GM23338 (cell line): Measurements from ENCODE around the gene SCLY. TPM values are rescaled to one million over a fixed set of nuclear protein-coding genes. Genes with fewer than 3 reads are reported as not detected.

Experiments
- ATAC-seq: fragments of 200-7000 bp; cut with Tn5 transposase; 3 replicates; pipeline ENCODE4 v1.9.1; 2020
- DNase-seq: peaks from one replicate; pipeline ENCODE4 v3.0.0-alpha.2; 2015; ENCODE audit warnings: low spot score
- H2AFZ ChIP-seq: fragments of 200-600 bp; sonication (generic); 2 replicates; pipeline ENCODE4 v1.8.0; 2016; ENCODE audit warnings: antibody characterized with exemption, mild to moderate bottlenecking, moderate library complexity
- H3F3A ChIP-seq: fragments of 200-600 bp; sonication (generic); replicated peaks from 2 replicates; pipeline ENCODE4 v1.8.0; 2017; ENCODE audit warnings: antibody characterized with exemption, mixed run types, low read depth
- H3K27ac ChIP-seq: fragments of 200-600 bp; sonication (generic); 2 replicates; pipeline ENCODE4 v1.6.1; 2016; ENCODE audit warnings: low read depth
- H3K27me3 ChIP-seq: fragments of 200-600 bp; sonication (generic); 2 replicates; pipeline ENCODE4 v1.8.0; 2016; ENCODE audit warnings: mild to moderate bottlenecking, mixed run types, moderate library complexity; ENCODE audit not compliant: insufficient read depth
- H3K36me3 ChIP-seq: fragments of 200-600 bp; sonication (generic); 2 replicates; pipeline ENCODE4 v1.8.0; 2016; ENCODE audit warnings: mild to moderate bottlenecking; ENCODE audit not compliant: insufficient read depth
- H3K4me1 ChIP-seq: fragments of 200-600 bp; sonication (generic); 2 replicates; pipeline ENCODE4 v1.8.0; 2016; ENCODE audit warnings: mild to moderate bottlenecking, moderate library complexity; ENCODE audit not compliant: insufficient read depth
- H3K4me2 ChIP-seq: fragments of 200-600 bp; sonication (generic); 2 replicates; pipeline ENCODE4 v1.7.1; 2017; ENCODE audit warnings: mixed run types
- H3K4me3 ChIP-seq: fragments of 200-600 bp; sonication (generic); 2 replicates; pipeline ENCODE4 v1.6.1; 2016; ENCODE audit warnings: mixed run types
- H3K79me2 ChIP-seq: fragments of 200-600 bp; sonication (generic); replicated peaks from 2 replicates; pipeline ENCODE4 v1.8.0; 2017; ENCODE audit warnings: mild to moderate bottlenecking; ENCODE audit not compliant: insufficient read depth
- H3K9me2 ChIP-seq: fragments of 200-600 bp; sonication (generic); 2 replicates; pipeline ENCODE4 v1.8.0; 2017; ENCODE audit not compliant: insufficient read depth
- H4K20me1 ChIP-seq: fragments of 200-600 bp; sonication (generic); replicated peaks from 2 replicates; pipeline ENCODE4 v1.8.0; 2017; ENCODE audit warnings: mild to moderate bottlenecking; ENCODE audit not compliant: insufficient read depth
- H3K27ac Mint-ChIP-seq: 2 replicates; pipeline ENCODE4 v1.8.0; 2020; ENCODE audit warnings: inconsistent platforms, mild to moderate bottlenecking, moderate library complexity, mixed read lengths
- H3K27me3 Mint-ChIP-seq: 3 replicates; pipeline ENCODE4 v1.8.0; 2022; ENCODE audit warnings: low read depth, mild to moderate bottlenecking, moderate library complexity, mixed read lengths, inconsistent platforms; ENCODE audit not compliant: insufficient read depth, poor library complexity
- H3K36me3 Mint-ChIP-seq: 3 replicates; pipeline ENCODE4 v1.8.0; 2021; ENCODE audit warnings: low read depth, mild to moderate bottlenecking, inconsistent platforms, moderate library complexity, mixed read lengths
- H3K4me1 Mint-ChIP-seq: 3 replicates; pipeline ENCODE4 v1.8.0; 2020; ENCODE audit warnings: mild to moderate bottlenecking, inconsistent platforms, mixed read lengths
- H3K4me3 Mint-ChIP-seq: 3 replicates; pipeline ENCODE4 v1.8.0; 2021; ENCODE audit warnings: moderate library complexity, mild to moderate bottlenecking, inconsistent platforms, mixed read lengths
- H3K9me3 Mint-ChIP-seq: 3 replicates; pipeline ENCODE4 v1.8.0; 2020; ENCODE audit warnings: moderate library complexity, mild to moderate bottlenecking, inconsistent platforms, mixed read lengths
- CREB1 ChIP-seq: fragments of 250-450 bp; sonication (Bioruptor Pico); IDR thresholded peaks from 2 replicates; pipeline ENCODE4 v1.5.0; 2020; ENCODE audit warnings: low read depth, mild to moderate bottlenecking, moderate library complexity
- CTCF ChIP-seq, 2 experiments: fragments of 200-600 bp in 1 of 2; sonication (generic) in 1 of 2; conservative IDR thresholded peaks; 2 replicates each; pipeline versions ENCODE4 v1.5.1 to v1.6.1; 2016 to 2017; ENCODE audit warnings: antibody characterized with exemption in 2 of 2, low read depth in 2 of 2, mild to moderate bottlenecking in 2 of 2, moderate library complexity in 1 of 2
- ETS1 ChIP-seq: IDR thresholded peaks from 2 replicates; pipeline ENCODE4 v1.6.1; 2016; ENCODE audit warnings: antibody characterized with exemption
- EZH2 ChIP-seq: fragments of 200-600 bp; sonication (generic); IDR thresholded peaks from one replicate; pipeline ENCODE4 v1.8.0; 2017; ENCODE audit warnings: antibody characterized with exemption, mild to moderate bottlenecking, low read depth; ENCODE audit not compliant: unreplicated experiment
- EZH2phosphoT487 ChIP-seq: fragments of 200-600 bp; sonication (generic); IDR thresholded peaks from one replicate; pipeline ENCODE4 v1.8.1; 2018; ENCODE audit warnings: antibody characterized with exemption; ENCODE audit not compliant: unreplicated experiment
- JUNB ChIP-seq: IDR thresholded peaks from one replicate; pipeline ENCODE4 v1.6.1; 2016; ENCODE audit warnings: antibody characterized with exemption; ENCODE audit not compliant: unreplicated experiment
- NANOG ChIP-seq: IDR thresholded peaks from 2 replicates; pipeline ENCODE4 v1.6.1; 2016; ENCODE audit warnings: antibody characterized with exemption, borderline replicate concordance
- REST ChIP-seq: IDR thresholded peaks from one replicate; pipeline ENCODE4 v1.6.1; 2018; ENCODE audit warnings: antibody characterized with exemption; ENCODE audit not compliant: unreplicated experiment
- ZNF114 ChIP-seq: fragments of 250-450 bp; sonication (Bioruptor Pico); IDR thresholded peaks from 2 replicates; pipeline ENCODE4 v1.5.0; 2020; ENCODE audit warnings: mild to moderate bottlenecking, moderate library complexity
- polyA plus RNA-seq: library from polyadenylated mRNA; unstranded; fragments of >200 nt; fragmentation: Nextera tagmentation; extraction: Ambion mirVana; gene quantifications from 2 replicates; pipeline ENCODE4 v1.2.1, GENCODE V29; 2016
- small RNA-seq: library from RNA; depleted of rRNA; stranded (forward); fragments of <200 nt; gene quantifications from one replicate; pipeline ENCODE3, GENCODE V24; 2014; ENCODE audit warnings: low replicate concordance
- total RNA-seq: library from RNA; depleted of rRNA; stranded (reverse); fragments of >200 nt; shearing (Covaris generic); gene quantifications from 2 replicates; pipeline ENCODE4 v1.2.3, GENCODE V29; 2014; rRNA removed

The SCLY gene
- total and polyA plus RNA-seq, 2 experiments from 2014 or later = 57.2 to 80.3 TPM

GRCh38 chr2:238148981-238149380 lies 88.2 kb downstream of the SCLY start:
- no peaks in the 10 kb centered on the region for H4K20me1 ChIP-seq
- no peaks in the 10 kb centered on the region for H3K79me2 ChIP-seq
- Mint-ChIP-seq H3K4me3 (no peak overlapping the region), H3K4me1 (peaks cover 4% of the 10 kb centered on the region; the same call in 2 of the 3 replicates), H3K27ac (no peak overlapping the region), H3K36me3 (no peaks in the 10 kb centered on the region), H3K27me3 (peaks cover 3% of the 10 kb centered on the region), H3K9me3 (peaks cover under 1% of the 10 kb centered on the region; the same call in 2 of the 3 replicates)
- no peaks in the 10 kb centered on the region; the same call in 1 of the 2 replicates for H3K4me1 ChIP-seq
- no peak overlapping the region for H2AFZ ChIP-seq
- no peak overlapping the region for H3K4me2 ChIP-seq
- no peak for DNase-seq
- H3K27me3 ChIP-seq = no peaks in the 10 kb centered on the region
- no peaks in the 10 kb centered on the region for H3K36me3 ChIP-seq
- H3K9me2 ChIP-seq = no peaks in the 10 kb centered on the region
- no peaks in the 10 kb centered on the region for H3F3A ChIP-seq
- no peak overlapping the region for H3K27ac ChIP-seq
- no peak for ATAC-seq
- TF ChIP-seq JUNB (no peak), ZNF114 (no peak), EZH2phosphoT487 (no peak), CTCF (conservative IDR thresholded peaks at IDR 0.05; ENCODE audit: low read depth in 2 of 2) (no peak), REST (no peak), CREB1 (CRISPR knock-in tag) (no peak), EZH2 (no peak), ETS1 (no peak), NANOG (no peak)
- H3K4me3 ChIP-seq = no peak overlapping the region

Small RNA genes lying within 50 kb of the gene (small RNA-seq; reads per million reads assigned to genes)
- gene RNU6-1333P = not detected

Other genes starting within 250 kb of the SCLY start
- 2.7 and 3.3 TPM in 2 replicates for gene RAMP1, start 201.4 kb upstream of the SCLY start, total RNA-seq
- 1.7 and 1.8 TPM in 2 replicates for gene RAMP1, start 201.4 kb upstream of the SCLY start, polyA plus RNA-seq
- gene UBE2F, start 94.0 kb upstream of the SCLY start, total RNA-seq = 56.7 and 106 TPM in 2 replicates
- gene UBE2F, start 94.0 kb upstream of the SCLY start, polyA plus RNA-seq = 91.3 and 98.2 TPM in 2 replicates
- gene ESPNL, start 39.3 kb downstream of the SCLY start, total RNA-seq = 3.1 and 4.3 TPM in 2 replicates
- gene ESPNL, start 39.3 kb downstream of the SCLY start, polyA plus RNA-seq = 0.44 and 0.71 TPM in 2 replicates
- 0.07 TPM in 1 of 2 replicates, not detected in the other for gene KLHL30, start 77.7 kb downstream of the SCLY start, total RNA-seq
- not detected in 2 replicates for gene KLHL30, start 77.7 kb downstream of the SCLY start, polyA plus RNA-seq
- gene ERFE, start 98.0 kb downstream of the SCLY start, total RNA-seq = 2.5 and 3.3 TPM in 2 replicates
- gene ERFE, start 98.0 kb downstream of the SCLY start, polyA plus RNA-seq = 0.61 and 1.0 TPM in 2 replicates
- 17.0 and 29.7 TPM in 2 replicates for gene ILKAP, start 142.7 kb downstream of the SCLY start, total RNA-seq
- 35.9 and 36.3 TPM in 2 replicates for gene ILKAP, start 142.7 kb downstream of the SCLY start, polyA plus RNA-seq
- gene HES6, start 179.0 kb downstream of the SCLY start, total RNA-seq = 76.3 and 85.5 TPM in 2 replicates
- gene HES6, start 179.0 kb downstream of the SCLY start, polyA plus RNA-seq = 38.8 and 42.7 TPM in 2 replicates
- 4.6 TPM in 2 replicates for gene PER2, start 227.6 kb downstream of the SCLY start, total RNA-seq
- gene PER2, start 227.6 kb downstream of the SCLY start, polyA plus RNA-seq = 2.2 and 2.3 TPM in 2 replicates